Measurements from ENCODE around the gene ARID3A. TPM values are rescaled to one million over a fixed set of nuclear protein-coding genes. Genes with fewer than 3 reads are reported as not detected.

The ARID3A gene
- total RNA-seq, 4 donors from 2014 or later, result 1.3 to 22.0 (median 3.8) TPM

DNA sequence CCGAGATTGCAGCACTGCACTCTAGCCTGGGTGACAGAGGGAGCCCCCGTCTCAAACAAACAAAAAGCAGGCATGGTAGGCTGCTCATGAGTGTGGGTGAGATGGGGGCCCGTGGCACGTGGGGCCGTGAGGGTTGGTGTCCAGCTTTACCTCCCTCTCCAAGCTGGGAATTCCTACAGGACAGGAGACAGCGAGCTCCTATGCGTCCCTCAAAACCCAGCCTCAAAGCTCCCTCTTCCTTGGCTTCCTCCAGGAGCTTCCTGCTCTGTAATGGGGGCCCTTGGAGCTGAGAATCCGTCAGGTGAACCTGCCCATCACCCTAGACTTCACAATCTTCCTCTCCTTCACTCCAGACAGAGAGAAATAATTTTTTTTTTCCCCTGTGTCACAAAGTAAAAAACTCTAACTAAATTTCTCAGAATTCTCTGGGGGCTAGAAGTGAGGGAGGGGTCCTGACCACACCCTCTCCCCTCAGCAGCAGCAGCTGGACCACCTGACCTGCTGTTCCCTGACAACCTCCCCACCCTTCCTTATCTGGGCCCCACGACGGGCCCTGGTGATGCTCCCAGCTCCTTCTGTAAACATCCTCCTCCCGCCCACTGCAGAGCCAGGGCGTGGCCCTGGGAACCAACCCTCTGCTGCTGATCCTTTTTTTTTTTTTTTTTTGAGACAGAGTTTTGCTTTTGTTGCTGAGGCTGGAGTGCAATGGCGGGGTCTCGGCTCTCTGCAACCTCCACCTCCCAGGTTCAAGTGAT lies 36.2 kb downstream of the ARID3A start:
- DNase-seq, result no peak
- intact Hi-C loops (cut with DNase I; ENCODE audit: low total_unique reads), result no loop called here
- no peak overlapping the region for H3K4me3 ChIP-seq
- no peaks in the 10 kb centered on the region for H3K27me3 ChIP-seq
- no peaks in the 10 kb centered on the region for H3K9me3 ChIP-seq
- no peaks in the 10 kb centered on the region for H3K4me1 ChIP-seq
- TF ChIP-seq, protein P1, sequence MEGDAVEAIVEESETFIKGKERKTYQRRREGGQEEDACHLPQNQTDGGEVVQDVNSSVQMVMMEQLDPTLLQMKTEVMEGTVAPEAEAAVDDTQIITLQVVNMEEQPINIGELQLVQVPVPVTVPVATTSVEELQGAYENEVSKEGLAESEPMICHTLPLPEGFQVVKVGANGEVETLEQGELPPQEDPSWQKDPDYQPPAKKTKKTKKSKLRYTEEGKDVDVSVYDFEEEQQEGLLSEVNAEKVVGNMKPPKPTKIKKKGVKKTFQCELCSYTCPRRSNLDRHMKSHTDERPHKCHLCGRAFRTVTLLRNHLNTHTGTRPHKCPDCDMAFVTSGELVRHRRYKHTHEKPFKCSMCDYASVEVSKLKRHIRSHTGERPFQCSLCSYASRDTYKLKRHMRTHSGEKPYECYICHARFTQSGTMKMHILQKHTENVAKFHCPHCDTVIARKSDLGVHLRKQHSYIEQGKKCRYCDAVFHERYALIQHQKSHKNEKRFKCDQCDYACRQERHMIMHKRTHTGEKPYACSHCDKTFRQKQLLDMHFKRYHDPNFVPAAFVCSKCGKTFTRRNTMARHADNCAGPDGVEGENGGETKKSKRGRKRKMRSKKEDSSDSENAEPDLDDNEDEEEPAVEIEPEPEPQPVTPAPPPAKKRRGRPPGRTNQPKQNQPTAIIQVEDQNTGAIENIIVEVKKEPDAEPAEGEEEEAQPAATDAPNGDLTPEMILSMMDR (IDR thresholded peaks at IDR 0.05), result no peak
- TF ChIP-seq POLR2A (IDR thresholded peaks at IDR 0.05), result no peak
- H3K27ac ChIP-seq, result no peak overlapping the region
- no peaks in the 10 kb centered on the region for H3K36me3 ChIP-seq

DNA sequence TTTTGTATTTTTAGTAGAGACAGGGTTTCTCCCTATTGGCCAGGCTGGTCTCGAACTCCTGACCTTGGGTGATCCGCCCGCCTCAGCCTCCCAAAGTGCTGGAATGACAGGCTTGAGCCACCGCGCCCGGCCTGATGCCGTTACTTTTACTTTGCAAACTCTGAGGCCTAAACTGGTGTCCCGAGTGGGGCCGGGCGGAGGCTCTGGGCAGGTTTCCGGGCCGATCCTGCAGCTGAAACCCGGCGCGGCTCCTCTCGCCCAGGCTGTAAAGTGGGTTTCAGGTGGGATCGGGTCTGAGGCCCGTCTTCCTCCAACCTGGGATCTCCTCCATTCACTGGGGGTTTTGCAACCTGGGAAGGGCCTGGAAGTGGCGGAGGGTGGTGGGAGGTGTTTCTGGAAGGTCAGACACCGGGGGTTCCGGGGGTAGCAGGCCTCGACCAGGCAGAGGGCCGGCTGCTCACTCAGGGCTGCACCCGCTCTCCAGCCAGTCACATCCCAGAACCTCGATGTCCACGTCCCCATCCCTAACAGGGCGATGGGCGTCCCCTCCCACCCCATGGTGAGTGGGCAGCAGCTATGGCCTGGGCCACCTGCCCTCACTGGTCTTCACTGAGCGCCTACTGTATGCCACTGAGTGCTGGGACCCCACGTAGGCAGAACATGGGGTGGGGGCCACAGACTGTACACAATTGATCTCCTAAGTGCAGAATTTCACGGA lies 37.0 kb downstream of the ARID3A start:
- intact Hi-C loops (cut with DNase I; ENCODE audit: low total_unique reads), result no loop called here
- H3K36me3 ChIP-seq, result no peaks in the 10 kb centered on the region

DNA sequence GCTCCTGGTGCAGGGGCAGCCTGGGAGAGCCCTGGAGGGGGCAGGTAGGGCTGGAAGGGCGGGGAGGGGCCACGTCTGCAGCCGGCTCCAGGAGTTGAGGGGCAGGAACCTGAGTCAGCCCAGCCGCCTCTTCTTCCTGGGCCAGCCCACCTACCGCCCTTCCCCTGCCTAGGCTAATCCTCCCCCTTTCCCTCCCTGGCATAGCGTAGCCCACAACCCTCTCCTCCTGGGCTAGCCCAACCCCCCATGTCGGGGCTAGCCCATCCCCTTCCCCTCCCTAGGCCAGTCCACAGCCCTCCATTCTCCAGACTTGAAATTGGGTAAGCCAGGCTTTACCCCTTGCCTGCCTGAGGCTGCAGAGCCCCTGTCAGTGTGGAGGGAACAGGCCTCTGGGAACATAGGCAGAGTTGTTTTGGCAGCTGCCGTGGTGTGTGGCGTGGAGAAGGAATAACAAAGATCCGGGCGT lies 37.7 kb downstream of the ARID3A start:
- Histone ChIP-seq H3K4me3 (no peak overlapping the region), H3K27ac (no peak overlapping the region), H3K4me1 (no peaks in the 10 kb centered on the region), H3K27me3 (no peaks in the 10 kb centered on the region), H3K9me3 (no peaks in the 10 kb centered on the region), H3K36me3 (no peaks in the 10 kb centered on the region)
- intact Hi-C loops (cut with DNase I; ENCODE audit: low total_unique reads), result no loop called here
- DNase-seq, result no peak
- no peak for TF ChIP-seq POLR2A (IDR thresholded peaks at IDR 0.05)

More for the DNA sequence above, 37.0 kb downstream of the ARID3A start:
- Histone ChIP-seq H3K9me3 (no peaks in the 10 kb centered on the region), H3K27ac (no peak overlapping the region), H3K4me3 (no peak overlapping the region), H3K4me1 (no peaks in the 10 kb centered on the region), H3K27me3 (no peaks in the 10 kb centered on the region)
- no peak for DNase-seq
- TF ChIP-seq, protein P1 (IDR thresholded peaks at IDR 0.05), result no peak
- no peak for TF ChIP-seq POLR2A (IDR thresholded peaks at IDR 0.05)

DNA sequence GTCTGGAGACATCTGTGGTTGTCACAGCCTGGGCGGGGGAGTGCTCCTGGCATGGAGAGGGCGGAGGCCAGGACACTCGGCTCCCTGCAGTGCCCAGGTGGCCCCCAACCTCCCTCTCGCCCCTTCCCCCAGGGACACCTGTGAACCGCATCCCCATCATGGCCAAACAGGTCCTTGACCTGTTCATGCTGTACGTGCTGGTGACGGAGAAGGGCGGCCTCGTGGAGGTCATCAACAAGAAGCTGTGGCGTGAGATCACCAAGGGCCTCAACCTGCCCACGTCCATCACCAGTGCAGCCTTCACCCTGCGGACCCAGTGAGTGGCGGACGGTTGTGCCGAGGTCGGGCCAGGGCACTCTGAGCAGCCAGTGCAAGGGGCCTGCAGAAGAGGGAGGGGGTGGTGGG lies 38.3 kb downstream of the ARID3A start:
- DNase-seq, result no peak
- no peaks in the 10 kb centered on the region for H3K27me3 ChIP-seq
- H3K36me3 ChIP-seq, result no peaks in the 10 kb centered on the region
- no peak overlapping the region for H3K27ac ChIP-seq
- H3K4me3 ChIP-seq, result no peak overlapping the region
- intact Hi-C loops (cut with DNase I; ENCODE audit: low total_unique reads), result no loop called here
- no peaks in the 10 kb centered on the region for H3K9me3 ChIP-seq
- no peak for TF ChIP-seq POLR2A (IDR thresholded peaks at IDR 0.05)
- TF ChIP-seq, protein P1 (IDR thresholded peaks at IDR 0.05), result no peak
- no peaks in the 10 kb centered on the region for H3K4me1 ChIP-seq

DNA sequence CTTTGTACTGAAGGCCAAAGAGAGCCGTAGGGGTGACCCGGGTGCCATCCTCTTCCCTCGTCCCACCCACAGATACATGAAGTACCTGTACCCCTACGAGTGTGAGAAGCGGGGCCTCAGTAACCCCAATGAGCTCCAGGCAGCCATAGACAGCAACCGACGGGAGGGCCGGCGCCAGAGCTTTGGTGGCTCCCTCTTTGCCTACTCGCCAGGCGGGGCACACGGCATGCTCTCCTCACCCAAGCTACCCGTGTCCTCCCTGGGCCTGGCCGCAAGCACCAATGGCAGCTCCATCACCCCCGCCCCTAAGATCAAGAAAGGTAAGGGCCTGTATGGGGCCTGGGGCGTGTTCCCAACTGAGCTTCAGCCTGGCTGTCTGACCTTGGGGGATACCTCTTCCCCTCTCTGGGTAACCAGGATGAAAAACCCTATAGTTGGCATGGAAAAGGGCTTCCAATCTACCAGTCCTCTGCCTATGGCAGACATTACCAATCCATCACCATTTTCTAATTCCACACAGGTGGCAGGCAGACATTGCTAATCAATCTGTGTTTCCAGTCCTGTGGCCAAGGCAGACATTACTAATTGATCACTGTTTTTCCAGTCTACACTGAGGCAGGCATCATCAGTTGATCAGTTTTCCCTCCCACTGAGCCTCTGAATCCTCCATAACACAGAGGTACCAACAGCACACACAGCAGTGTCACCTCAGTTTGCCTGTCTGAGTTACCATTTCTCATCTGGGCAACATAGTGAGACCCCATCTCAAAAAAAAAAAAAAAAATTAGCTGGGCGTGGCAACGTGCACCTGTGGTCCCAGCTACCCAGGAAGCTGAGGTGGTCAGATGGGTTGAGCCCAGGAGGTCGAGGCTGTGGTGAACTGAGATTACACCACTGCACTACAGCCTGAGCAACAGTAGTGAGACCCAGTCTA lies 39.2 kb downstream of the ARID3A start:
- Histone ChIP-seq H3K4me1 (no peaks in the 10 kb centered on the region), H3K27ac (no peak overlapping the region), H3K9me3 (no peaks in the 10 kb centered on the region), H3K4me3 (no peak overlapping the region), H3K36me3 (no peaks in the 10 kb centered on the region), H3K27me3 (no peaks in the 10 kb centered on the region)
- no peak for TF ChIP-seq POLR2A (IDR thresholded peaks at IDR 0.05)
- TF ChIP-seq, protein P1 (IDR thresholded peaks at IDR 0.05), result no peak
- intact Hi-C loops (cut with DNase I; ENCODE audit: low total_unique reads), result no loop called here
- no peak for DNase-seq

Data from uterus (tissue), 4 donors.